Measurements from ENCODE around the gene ENDOG.

DNA sequence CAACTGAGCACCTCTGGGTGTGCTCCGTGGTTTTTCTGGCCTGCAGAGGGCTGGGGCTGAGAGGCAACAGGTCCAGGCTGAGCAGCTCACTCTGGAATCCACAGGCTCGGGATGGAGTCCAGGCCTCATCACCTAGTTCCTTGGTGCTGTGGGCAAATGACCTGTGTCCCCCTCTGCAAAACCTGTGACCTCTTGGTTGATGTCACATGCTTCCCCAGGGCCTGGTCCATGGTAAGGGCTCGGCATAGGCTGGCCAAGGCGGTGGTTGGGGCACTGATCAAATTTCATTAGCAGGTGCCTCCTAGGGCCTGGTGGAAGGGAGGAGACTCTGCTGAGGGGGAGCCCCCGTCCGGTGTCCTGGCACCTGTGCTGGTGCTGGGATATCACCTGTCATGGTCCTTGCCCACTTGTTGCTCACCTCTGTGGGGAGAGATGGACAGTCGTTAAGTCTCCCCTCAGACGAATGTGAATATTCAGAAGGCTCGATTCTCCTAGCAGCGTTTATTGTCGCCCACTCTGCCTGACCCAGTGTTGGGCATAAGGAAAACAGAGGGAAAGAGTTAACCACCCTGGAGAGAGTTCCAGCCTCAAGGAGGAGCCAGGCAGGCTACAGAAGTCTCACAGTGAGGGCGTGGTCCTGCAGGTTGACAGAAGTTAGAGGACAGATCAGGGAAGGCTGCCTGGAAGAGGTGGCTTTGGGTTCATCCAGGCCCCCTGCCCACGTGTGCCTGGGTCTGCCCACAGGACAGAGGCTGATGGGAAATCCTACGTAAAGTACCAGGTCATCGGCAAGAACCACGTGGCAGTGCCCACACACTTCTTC, 3.5 kb downstream of the ENDOG start:
- TF ChIP-seq, protein P1, sequence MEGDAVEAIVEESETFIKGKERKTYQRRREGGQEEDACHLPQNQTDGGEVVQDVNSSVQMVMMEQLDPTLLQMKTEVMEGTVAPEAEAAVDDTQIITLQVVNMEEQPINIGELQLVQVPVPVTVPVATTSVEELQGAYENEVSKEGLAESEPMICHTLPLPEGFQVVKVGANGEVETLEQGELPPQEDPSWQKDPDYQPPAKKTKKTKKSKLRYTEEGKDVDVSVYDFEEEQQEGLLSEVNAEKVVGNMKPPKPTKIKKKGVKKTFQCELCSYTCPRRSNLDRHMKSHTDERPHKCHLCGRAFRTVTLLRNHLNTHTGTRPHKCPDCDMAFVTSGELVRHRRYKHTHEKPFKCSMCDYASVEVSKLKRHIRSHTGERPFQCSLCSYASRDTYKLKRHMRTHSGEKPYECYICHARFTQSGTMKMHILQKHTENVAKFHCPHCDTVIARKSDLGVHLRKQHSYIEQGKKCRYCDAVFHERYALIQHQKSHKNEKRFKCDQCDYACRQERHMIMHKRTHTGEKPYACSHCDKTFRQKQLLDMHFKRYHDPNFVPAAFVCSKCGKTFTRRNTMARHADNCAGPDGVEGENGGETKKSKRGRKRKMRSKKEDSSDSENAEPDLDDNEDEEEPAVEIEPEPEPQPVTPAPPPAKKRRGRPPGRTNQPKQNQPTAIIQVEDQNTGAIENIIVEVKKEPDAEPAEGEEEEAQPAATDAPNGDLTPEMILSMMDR (IDR thresholded peaks at IDR 0.05; ENCODE audit: poor library complexity, severe bottlenecking): no peak
- no peak for TF ChIP-seq RAD21 (conservative IDR thresholded peaks at IDR 0.05)
